Stimulated activated CD4-positive, alpha-beta T cell treated with anti-CD3 and anti-CD28 coated beads, Interleukin-15, amount 100 ng/mL, for 24 hours (primary cell): Measurements from ENCODE around the gene IL36B.

Experiments used
- DNase-seq: peaks from one replicate; pipeline ENCODE4 v3.0.0-alpha.2; 2020

IL36B gene

DNA sequence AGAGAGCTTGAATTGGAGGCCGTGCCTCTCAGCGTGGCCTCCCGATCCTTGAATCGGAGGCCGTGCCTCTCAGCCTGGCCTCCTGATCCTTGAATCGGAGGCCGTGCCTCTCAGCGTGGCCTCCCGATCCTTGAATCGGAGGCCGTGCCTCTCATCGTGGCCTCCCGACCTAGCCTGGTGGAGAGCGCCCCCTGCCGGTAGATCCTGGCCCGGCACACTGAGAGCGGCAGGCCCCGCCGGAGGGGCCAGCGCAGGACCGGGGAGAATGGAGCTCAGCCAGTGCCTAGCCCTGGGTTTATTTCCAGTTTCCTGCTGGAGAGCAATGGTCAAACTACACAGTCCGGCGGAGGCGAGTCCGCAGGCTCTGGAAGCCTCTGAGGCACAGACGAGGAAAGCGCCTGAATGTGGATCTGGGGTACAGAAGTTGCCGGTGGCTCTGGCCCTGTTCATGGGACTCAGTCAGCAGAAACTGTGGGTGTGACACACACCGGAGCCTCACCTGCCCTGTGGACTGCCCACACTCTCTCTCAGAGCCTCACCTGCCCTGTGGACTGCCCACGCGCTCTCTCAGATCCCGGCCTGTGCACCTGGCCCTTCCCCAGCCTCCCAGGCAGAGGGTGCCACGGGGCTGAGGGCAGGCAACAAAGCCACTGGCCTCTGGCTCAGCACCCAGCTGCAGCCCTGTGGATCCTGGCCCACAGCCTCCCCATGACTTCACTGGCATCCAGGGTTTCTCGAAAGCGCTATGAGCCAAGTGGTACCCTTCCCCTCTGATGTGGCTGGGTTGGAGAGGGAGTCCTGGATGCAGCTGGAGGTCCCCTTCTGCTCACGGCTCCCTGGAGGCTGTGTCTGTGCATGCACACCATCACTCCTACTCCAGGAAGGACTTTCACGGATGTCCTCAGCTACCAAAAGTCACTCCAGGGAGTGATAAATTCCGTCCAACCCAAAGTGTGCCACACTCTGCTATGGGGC is 1.5 kb downstream of the IL36B start:
- DNase-seq, result no peak

DNA sequence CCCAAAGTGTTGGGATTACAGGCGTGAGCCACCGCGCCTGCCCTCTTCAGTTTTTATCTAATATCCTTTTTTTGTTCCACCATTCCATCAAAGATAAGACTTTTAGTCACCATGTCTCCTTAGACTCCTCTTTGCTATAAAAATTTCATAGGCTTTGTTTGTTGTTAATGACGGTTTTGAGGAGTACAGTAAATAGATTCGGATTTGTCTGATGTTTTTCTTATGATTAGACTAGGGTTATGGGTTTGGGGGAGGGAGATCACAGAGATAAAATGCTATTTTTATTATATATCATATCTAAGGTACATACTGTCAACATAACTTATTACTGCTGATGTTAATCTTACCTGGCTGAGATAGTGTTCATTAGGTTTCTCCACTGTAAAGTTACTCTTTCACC is 6.2 kb downstream of the IL36B start:
- DNase-seq, result no peak

DNA sequence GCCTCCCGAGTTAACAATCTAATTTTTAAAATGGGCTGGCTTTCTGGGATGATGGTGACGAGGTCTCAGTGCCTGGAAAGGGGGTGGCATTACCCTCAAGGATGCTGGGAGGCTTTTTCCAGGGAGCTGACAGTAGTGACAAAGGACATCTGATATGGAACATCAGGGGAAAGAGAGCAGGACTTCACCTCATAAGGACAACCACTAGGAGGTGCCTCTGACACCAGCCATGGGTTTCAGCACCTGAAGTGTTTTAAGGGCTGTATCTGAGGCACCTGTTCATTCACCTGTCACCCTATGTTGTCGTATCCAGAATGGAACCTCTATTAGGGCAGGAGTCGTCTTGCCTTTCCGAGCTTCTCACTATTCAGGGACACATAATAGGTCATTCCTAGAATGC is 10.8 kb downstream of the IL36B start:
- no peak for DNase-seq

DNA sequence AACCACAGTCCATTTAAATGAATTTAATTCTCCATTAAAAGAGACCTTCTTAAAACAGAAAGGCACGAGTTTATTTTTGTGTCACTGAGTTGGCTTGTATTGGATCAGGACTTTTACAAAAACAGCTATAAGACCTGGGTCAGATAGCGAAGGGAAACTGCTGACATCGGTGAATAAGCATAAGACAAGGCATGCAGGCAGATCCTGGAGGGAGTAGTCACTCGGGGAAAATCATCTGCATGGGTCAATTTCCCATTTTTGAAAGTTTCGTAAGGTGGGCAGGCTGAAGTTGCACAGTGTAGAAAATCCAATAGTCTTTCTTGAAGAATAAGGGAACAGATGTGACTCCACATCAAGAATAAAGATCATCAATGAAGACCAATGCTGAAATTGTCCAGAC is 12.9 kb downstream of the IL36B start:
- no peak for DNase-seq

DNA sequence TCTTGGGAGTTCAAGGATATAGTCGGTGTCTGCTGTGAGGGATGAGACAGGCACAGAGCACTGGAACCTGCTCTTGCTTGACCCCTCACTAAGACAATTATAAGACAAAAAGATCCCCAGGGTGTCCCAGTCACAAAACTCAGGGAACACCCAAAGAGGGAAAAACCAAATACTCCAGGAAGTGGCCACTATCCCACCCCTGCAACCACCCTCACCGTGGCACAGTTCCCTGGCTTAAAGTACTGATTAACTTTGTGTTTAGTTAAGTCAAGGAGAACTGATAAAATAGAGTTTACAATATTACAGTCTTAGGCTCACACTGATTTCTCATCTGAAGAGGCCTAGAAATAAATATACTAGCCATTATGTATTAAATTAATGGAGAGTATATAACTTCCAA is 13.5 kb downstream of the IL36B start:
- no peak for DNase-seq

DNA sequence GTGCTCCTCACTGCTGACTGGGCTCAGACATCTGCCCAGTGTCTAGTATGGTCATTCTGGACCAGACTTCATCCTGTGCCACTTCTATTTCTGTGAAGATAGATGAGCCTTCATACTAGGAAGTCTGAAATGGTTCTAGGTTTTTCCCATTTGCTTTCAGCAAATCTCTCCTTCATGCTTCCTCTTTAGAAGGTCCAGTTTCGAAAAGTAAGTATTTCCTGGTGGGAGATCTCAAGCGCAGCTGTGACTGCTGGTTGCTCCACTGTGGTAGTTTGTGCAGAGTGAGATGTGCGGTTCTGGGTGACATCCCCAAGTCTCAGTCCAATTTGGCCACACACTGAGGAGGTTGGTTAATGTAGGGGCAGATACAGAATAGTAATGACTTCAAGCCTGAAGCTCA is 14.4 kb downstream of the IL36B start:
- DNase-seq, result no peak

DNA sequence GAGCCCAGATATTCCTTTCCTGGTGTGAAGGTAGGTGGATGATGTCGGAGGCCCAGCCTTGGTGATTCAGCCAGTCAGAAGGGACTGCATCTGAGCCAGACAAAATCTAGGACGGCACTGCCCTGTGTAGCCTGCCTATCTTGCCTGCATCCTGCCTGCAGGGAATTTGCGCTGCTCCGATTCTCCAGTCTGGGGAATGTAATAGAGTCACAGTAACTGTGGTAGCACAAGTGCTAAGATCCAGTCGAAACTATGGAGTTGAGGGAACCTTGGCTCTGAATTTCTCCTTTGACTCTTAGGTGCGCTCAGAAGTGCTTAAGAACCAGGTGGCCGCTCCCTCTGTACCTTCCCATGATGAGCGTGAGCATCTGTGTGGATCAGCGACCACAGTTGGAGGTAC is 15.9 kb downstream of the IL36B start:
- DNase-seq, result no peak

DNA sequence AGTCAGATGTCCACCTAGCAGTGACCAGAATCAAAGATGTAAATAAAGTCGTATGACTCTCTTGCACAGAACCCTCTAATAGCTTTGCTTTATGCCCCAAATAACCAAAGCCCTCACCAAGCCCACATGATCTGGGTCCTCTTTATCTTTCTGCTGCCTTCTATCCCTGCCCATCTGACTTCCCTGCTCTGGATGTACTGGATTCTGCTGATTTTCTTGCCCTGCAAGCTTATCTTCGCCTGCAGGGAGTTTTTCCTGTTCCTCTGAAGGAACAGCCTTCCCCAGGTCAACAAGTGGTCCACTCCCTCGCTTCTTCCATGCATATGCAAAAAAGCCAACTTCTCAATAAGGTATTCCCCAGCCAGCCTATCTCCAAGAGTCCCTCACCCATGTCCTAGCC is 18.7 kb downstream of the IL36B start:
- DNase-seq, result no peak

DNA sequence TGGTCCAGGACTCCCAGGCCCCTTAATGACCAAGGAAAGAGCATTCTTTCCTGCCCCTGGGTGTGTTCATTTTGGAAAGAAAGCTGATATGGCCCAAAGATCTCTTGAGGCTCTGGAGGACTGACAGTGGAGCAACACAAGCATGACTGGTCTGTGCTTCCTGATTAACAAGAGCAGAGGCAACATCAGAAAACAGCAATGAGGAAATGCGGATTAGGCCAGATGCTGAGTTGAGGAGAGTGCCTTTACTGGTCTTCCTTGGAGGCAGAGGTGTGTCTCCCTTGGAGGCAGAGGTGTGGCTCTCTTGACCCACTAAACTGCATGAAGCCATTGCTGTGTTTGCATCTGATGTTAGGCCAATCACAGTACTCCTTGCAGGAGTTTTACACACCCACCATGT is 19.9 kb downstream of the IL36B start:
- DNase-seq, result no peak

DNA sequence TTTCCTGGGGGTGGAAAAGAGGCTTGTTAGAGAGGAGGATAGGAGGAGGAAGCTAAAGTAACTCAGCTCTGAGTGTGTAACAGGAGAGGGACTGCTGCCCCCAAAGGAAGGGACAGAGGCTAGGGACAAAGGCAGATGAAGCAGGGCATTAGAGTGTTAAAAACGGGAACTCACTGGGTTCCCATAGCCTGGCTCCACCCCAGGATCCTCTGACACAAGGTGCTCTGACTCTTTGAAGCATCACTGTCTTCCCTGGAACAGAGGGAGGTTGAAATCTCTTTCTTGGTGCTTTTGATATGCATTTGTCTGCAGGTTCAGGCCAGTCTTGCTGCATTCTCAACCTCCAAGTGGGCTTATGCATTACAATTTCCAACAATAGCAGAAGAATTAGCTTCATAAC is 24.6 kb downstream of the IL36B start:
- no peak for DNase-seq

DNA sequence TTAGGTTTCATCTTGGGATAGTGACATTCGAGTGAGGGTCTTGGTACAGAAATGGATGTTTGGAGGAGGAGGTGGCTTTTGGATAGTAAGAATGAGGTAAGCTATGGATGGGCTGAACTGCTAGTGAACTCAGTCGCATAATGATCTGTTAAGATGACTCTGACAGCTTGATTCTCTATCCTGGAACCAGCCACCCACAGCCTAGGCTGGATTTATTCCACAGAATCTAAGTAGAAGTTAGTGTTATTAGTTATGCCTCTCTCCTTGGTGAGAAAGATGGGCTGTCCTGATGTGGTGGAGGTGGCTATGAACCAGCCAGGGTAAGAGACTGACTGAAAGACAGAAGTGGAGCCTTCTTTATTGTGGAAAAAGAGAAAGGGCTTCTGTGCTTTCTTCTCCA is 25.0 kb downstream of the IL36B start:
- DNase-seq, result no peak

DNA sequence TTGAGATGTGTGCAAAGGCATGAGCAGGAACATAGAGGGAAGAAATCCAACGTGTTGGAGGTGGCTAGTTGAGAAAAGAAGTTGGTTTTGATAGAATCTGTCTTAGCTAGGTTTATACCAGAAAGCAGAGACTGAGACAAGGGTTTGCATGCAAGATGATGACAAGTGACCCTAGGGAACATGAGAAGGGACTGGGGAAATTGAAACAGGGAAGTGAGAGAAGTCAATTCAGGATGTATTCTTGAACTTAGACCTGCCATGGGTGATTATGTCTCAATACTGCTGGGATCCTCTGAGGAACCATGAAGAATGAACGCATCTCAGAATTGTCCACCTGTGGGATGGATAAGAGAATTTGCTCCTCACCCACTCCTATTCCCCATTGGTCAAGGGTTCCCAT is 26.9 kb downstream of the IL36B start:
- no peak for DNase-seq

DNA sequence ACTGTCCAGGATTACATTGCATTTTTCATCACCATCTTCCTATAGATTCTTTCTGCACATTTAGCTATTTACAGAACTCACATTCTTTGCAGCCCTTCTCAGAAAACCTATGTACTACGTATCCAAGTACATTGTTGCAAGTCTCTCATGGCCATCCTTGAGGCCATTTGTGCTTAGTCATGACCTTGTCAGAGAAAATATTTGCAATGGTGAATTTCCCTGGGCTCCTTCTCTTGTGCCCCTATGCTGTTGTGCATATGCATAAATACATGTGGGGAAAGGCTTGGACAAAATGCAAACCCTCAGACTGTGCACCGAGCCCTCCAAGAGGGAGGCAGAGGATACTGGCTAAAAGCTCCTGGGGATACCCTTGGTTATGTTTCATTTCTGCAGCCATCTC is 27.9 kb downstream of the IL36B start:
- no peak for DNase-seq

DNA sequence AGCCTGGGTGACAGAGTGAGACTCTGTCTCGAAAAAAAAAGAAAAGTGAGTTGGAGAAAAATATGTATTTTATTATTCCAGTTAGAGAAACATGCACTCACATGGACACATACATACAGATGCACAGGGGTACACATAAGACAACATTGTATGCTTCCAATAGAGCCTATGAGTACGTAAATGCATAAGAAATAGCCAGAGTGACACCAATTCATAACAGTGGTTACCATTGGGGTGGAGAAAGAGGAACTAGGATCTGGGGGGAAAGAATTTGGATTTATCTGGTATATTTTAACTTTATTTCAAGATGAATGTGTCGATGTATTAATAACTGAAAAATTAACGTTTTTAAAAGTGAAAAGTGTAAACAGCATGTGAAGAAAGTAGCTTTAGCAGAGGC is 31.4 kb downstream of the IL36B start:
- DNase-seq, result no peak

DNA sequence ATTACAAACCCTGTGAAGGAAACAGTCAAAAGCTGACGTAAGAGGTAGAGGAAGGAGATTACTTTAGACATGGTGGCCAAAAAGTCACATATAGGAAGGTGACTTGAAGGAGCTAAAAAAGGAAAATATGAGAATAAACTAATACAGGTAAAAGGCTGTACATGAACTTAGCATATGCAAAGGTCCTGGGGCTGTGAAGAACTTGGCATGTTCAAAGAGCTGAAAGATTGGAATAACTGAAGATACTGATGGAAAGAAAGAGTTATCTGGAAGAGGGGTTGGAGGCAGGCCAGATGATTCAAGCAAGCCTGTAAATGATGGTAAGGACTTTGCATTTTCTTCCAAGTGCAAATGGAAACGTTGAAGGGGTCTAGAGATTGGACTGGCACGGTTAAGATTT is 34.2 kb downstream of the IL36B start:
- no peak for DNase-seq

DNA sequence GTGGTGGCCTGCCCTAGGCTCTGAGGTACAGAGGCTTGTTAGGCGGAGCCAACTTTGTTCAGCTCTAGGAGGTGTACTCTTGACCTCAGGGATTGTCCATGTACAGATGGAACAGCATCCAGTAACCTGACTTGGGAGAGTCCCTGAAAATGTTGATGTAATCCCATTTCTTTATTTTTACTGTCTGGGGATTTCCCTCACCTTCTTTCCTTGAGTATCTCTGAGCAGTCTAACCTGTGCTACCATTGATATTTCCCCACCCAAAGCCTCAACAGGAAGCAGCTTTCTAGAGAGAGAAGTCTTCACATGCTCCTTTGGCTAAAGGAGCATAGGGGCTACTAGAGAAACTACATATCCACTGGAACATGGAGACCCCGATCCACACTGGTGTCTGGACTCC is 37.0 kb downstream of the IL36B start:
- no peak for DNase-seq

DNA sequence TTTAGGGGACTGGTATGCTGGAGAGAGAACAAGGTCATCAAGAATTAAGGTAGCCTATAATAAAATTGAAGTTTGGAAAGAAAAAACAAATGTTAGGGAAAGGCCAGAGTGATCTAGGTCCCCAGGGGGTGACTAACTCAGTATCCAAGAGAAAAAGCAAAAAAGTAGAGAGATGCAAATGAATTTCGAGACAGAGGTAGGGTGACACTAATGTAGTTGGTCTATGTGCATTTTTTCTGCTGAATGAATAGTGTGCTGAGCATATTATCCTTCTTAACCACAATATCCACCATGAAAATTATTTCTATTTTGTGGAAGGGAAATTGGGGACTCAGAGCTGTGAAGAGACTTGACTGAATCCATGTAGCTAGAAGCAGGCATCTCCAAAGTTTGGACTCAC is 37.6 kb downstream of the IL36B start:
- no peak for DNase-seq

DNA sequence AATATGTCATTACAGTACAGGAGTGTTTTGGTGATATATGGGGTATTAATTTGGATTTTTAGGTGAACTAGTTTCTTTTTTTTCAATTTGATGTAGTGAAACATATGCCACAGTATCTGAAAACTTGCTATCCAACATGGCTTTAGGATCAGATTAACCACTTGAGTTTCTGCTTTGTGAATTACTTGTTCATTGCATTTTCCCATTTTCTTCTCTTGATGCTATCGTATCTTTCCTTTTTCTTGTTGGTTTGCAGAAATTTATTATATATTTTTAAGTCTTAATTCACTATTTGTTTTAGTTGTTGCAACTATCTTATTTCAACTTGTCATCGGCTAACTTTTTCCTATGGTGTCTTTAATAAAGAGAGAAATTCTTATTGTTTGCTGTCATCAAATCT is 38.6 kb downstream of the IL36B start:
- DNase-seq, result no peak

DNA sequence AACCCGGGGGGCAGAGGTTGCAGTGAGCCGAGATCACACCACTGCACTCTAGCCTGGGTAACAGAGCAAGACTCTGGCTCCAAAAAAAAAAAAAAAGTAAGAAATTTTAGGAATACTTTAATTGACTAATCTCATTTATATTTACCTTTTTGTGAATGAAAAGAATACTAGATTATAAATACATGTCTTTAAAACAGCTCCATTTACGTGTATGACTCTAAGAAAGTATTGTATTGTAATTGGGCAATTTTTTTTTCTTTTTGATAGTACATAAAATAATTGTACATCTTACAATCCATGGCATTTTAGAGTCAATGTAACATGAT is 39.4 kb downstream of the IL36B start:
- no peak for DNase-seq

DNA sequence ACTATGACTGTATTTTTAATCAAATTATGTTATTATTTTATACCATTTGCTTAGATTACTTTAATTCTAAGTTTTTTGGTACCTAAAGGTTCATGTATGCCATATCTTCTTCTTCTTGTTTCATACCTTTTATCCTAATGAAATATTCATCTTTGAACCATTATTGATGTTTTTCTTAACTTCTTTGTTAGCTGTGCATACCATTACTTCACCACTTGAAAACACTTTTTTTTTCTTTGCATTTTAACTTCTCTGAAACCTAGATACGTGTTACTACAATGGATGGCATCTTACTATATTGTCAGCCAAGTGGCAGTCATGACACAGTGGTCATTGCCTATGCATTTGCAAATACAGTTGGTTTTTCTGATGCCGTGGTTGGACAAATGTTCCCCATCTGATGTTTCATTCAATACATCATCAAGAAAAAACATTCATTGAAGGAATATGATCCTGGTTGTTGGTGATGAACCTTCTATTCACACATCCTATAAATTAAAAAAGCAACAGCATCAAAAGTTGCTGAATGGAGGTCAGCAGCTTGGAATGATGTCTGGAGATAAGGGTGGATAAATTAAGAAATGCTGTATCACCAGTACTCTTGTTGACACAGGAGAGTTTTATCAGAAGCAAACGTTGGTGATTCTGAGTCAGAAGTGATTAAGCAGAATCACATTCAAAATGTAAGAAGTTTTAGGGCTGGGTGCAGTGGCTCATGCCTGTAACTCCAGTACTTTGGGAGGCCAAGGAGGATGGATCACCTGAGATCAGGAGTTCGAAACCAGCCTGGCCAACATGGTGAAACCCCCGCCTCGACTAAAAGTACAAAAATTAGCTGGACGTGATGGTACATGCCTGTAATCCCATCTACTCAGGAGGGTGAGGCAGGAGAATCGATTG is 40.0 kb downstream of the IL36B start:
- no peak for DNase-seq

DNA sequence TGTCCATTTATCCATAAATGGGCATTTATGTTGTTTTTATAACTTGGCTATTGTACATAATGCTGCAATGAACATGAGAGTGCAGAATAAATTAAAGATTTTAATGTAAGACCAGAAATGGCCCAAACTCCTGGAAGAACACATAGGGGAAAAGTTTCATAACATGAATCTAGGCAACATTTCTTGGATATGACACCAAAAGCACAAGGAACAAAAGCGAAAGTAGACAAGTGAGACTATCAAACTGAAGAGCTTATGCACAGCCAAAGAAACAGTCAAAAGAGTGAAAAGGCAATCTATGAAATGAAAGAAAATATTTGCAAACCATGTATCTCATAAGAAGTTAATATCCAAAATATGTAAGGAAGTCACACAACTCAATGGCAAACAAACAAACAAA is 41.6 kb downstream of the IL36B start:
- DNase-seq, result no peak

DNA sequence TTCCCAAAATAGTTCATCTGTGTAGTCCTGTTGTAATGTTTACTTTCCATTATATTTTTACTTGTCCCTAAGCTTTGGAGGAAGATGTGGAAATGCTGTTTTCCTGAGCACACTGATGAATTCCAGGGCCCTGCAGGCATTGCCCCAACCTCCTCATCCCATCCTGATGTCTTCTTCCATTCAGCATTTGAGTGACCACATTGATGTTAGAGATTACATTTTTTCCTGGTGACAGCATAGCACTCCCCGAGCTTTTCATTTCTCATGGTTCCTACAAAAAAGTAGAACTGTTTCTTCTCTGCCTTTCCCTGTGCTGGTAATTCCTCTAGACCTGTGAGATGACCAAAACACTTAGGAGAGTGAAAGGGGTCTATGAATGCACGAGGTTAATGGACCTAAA is 42.6 kb downstream of the IL36B start:
- DNase-seq, result no peak

DNA sequence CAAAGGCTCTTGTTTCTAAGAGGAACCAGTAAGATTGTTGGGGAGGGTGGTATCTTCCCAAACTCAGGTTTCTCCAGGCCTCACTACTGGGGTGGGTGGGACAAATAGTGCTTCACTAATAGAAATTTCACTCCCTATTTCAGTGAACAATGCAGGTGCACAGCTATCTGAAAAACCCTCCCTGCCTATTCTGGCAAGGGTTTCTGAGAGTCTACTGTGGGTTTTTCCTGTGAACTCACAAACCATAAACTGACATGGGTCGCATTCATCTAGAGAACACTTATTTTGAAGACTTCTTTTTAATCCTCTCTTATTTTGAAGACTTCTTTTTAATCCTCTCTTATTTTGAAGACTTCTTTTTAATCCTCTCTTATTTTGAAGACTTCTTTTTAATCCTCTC is 43.0 kb downstream of the IL36B start:
- DNase-seq, result no peak

DNA sequence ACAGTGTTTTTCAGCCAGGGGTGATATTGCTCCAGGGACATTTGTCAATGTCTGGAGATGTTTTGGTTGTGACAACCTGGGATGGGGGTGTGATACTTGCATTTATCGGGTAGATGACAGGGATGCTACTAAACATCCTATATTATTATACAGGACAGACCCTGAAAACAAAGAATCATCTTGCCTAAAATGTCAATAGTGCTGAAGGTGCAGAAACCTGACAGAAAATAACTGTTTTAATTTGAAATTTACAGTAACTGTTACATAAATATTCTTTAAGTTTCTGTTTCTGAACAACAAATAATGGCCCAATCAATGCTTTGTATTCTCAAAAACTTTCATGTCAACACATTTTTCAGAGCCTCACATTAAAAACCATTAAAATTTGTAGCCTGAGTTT is 45.4 kb downstream of the IL36B start:
- DNase-seq, result no peak
